OCI-LY1 (cell line): Measurements from ENCODE around the gene TERB1.
A peak's percentile ranks its signal among the peaks of the same experiment; 100 is the strongest.

Experiments
- H2AFZ ChIP-seq: fragments of 200-600 bp; sonication (generic), shearing (Covaris generic); 2 replicates; pipeline ENCODE4 v1.6.0; 2014; ENCODE audit warnings: antibody characterized with exemption, mild to moderate bottlenecking, low read length
- H3F3A ChIP-seq: fragments of 200-600 bp; sonication (generic), shearing (Covaris generic); 2 replicates; pipeline ENCODE4 v1.6.0; 2014; ENCODE audit warnings: mild to moderate bottlenecking, antibody characterized with exemption, low read length, moderate library complexity; ENCODE audit not compliant: insufficient read depth
- H3K27ac ChIP-seq: fragments of 200-600 bp; sonication (generic); 2 replicates; pipeline ENCODE4 v1.5.1; 2014; ENCODE audit warnings: low read length, mixed run types, mild to moderate bottlenecking, low read depth; ENCODE audit not compliant: poor library complexity, severe bottlenecking
- H3K27me3 ChIP-seq: fragments of 200-600 bp; sonication (generic); 2 replicates; pipeline ENCODE4 v1.6.0; 2014; ENCODE audit warnings: antibody characterized with exemption, mild to moderate bottlenecking, low read length, moderate library complexity; ENCODE audit not compliant: insufficient read depth
- H3K36me3 ChIP-seq: fragments of 200-600 bp; sonication (generic); 2 replicates; pipeline ENCODE4 v1.6.1; 2014; ENCODE audit warnings: mild to moderate bottlenecking, antibody characterized with exemption, low read length, moderate library complexity, mixed read lengths; ENCODE audit not compliant: insufficient read depth
- H3K4me1 ChIP-seq: fragments of 200-600 bp; sonication (generic); 2 replicates; pipeline ENCODE4 v1.5.1; 2014; ENCODE audit warnings: mild to moderate bottlenecking, low read length, moderate library complexity; ENCODE audit not compliant: insufficient read depth, severe bottlenecking
- H3K4me2 ChIP-seq: fragments of 200-600 bp; sonication (generic), shearing (Covaris generic); 2 replicates; pipeline ENCODE4 v1.6.1; 2014; ENCODE audit warnings: low read length
- H3K4me3 ChIP-seq: fragments of 200-600 bp; sonication (generic); 2 replicates; pipeline ENCODE4 v1.5.1; 2014; ENCODE audit warnings: low read length, low read depth, mild to moderate bottlenecking, mixed read lengths; ENCODE audit not compliant: poor library complexity, severe bottlenecking
- H3K79me2 ChIP-seq: fragments of 200-600 bp; shearing (Covaris generic); 2 replicates; pipeline ENCODE4 v1.6.1; 2016; ENCODE audit warnings: mixed run types, low read length, mixed read lengths; ENCODE audit not compliant: insufficient read depth
- H3K9ac ChIP-seq: fragments of 200-600 bp; sonication (generic), shearing (Covaris generic); 2 replicates; pipeline ENCODE4 v1.6.1; 2014; ENCODE audit warnings: mild to moderate bottlenecking, low read length, mixed read lengths
- H3K9me2 ChIP-seq: fragments of 200-600 bp; sonication (generic), shearing (Covaris generic); 2 replicates; pipeline ENCODE4 v1.6.1; 2014; ENCODE audit warnings: low read depth, mild to moderate bottlenecking, low read length, mixed read lengths
- H3K9me3 ChIP-seq: fragments of 200-600 bp; shearing (Covaris generic); 2 replicates; pipeline ENCODE4 v1.6.1; 2014; ENCODE audit warnings: low read length, mixed read lengths
- H4K20me1 ChIP-seq: fragments of 200-600 bp; sonication (generic), shearing (Covaris generic); 2 replicates; pipeline ENCODE4 v1.6.0; 2016; ENCODE audit warnings: mild to moderate bottlenecking, low read length; ENCODE audit not compliant: insufficient read depth
- EZH2 ChIP-seq: fragments of 200-600 bp; sonication (generic), shearing (Covaris generic); IDR thresholded peaks from 2 replicates; pipeline ENCODE4 v1.8.0; 2017; ENCODE audit warnings: borderline replicate concordance, mixed run types, mild to moderate bottlenecking, antibody characterized with exemption, low read length, moderate library complexity, mixed read lengths
- TF ChIP-seq, protein P1 (sequence below): fragments of 200-600 bp; sonication (generic), shearing (Covaris generic); IDR thresholded peaks from 2 replicates; pipeline ENCODE4 v1.5.1; 2017; ENCODE audit warnings: mild to moderate bottlenecking, antibody characterized with exemption, low read length, moderate library complexity, mixed read lengths

Gene TERB1

DNA sequence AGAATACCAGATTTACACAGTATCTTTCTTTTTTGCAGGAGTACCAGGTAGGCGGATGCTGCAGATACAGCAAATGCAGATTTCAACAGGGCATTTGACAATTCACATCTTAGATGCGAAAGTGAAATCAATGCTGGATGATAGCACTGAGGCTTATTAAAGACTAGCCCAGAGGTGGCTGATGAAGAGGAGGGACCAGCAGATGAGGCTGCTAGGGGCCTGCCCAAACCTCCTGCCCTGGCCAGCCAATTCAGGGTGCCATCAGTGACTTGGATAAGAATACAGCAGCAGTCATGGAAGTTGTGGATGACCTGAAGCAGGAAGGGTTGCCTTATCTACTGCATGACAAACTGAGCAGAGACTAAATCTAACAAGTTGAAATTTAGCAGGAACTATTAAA, 48.4 kb downstream of the TERB1 start:
- H3F3A ChIP-seq: no peaks in the 10 kb centered on the region
- no peaks in the 10 kb centered on the region for H3K9me2 ChIP-seq
- no peak overlapping the region for H3K27ac ChIP-seq
- H3K36me3 ChIP-seq: peaks cover 18% of the 10 kb centered on the region; the same call in 1 of the 2 replicates
- peaks cover 24% of the 10 kb centered on the region for H3K4me1 ChIP-seq
- TF ChIP-seq, protein P1, sequence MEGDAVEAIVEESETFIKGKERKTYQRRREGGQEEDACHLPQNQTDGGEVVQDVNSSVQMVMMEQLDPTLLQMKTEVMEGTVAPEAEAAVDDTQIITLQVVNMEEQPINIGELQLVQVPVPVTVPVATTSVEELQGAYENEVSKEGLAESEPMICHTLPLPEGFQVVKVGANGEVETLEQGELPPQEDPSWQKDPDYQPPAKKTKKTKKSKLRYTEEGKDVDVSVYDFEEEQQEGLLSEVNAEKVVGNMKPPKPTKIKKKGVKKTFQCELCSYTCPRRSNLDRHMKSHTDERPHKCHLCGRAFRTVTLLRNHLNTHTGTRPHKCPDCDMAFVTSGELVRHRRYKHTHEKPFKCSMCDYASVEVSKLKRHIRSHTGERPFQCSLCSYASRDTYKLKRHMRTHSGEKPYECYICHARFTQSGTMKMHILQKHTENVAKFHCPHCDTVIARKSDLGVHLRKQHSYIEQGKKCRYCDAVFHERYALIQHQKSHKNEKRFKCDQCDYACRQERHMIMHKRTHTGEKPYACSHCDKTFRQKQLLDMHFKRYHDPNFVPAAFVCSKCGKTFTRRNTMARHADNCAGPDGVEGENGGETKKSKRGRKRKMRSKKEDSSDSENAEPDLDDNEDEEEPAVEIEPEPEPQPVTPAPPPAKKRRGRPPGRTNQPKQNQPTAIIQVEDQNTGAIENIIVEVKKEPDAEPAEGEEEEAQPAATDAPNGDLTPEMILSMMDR: no peak
- no peak for TF ChIP-seq EZH2
- peaks cover 4% of the 10 kb centered on the region for H3K27me3 ChIP-seq
- no peaks in the 10 kb centered on the region for H4K20me1 ChIP-seq
- H3K9me3 ChIP-seq: no peaks in the 10 kb centered on the region
- H3K79me2 ChIP-seq: peaks cover 18% of the 10 kb centered on the region
- no peak overlapping the region for H3K4me2 ChIP-seq
- H3K4me3 ChIP-seq: no peak overlapping the region
- no peak overlapping the region for H3K9ac ChIP-seq
- H2AFZ ChIP-seq: no peak overlapping the region

DNA sequence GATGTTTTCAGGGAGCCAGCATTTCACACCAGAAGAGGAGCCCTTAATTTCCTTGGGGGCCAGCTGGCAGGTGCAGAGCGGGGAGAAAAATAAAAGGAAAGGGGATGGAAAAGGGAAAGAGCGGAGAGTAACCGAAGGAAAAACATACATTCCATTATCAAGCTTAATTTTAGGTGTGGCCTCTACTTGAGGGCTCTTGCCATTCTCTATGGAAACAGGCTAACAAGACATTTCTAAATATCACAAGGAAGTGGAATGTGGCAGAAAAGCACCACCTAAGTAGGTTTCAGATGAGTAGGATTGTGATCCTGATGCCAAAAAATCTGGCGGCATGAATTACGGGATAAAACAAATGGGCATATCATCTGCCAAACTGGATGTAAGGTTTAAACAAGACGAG, 49.0 kb downstream of the TERB1 start:
- Histone ChIP-seq H3K27me3 (peaks cover 4% of the 10 kb centered on the region), H3K4me3 (no peak overlapping the region), H3K9ac (no peak overlapping the region), H2AFZ (peak overlapping the region; percentile 92; the same call in 1 of the 2 replicates), H4K20me1 (no peaks in the 10 kb centered on the region), H3F3A (no peaks in the 10 kb centered on the region), H3K9me2 (no peaks in the 10 kb centered on the region), H3K36me3 (peaks cover 23% of the 10 kb centered on the region), H3K79me2 (peaks cover 18% of the 10 kb centered on the region), H3K4me2 (peak overlapping the region; percentile 99; the same call in 1 of the 2 replicates), H3K4me1 (peaks cover 24% of the 10 kb centered on the region), H3K27ac (no peak overlapping the region), H3K9me3 (no peaks in the 10 kb centered on the region)
- TF ChIP-seq EZH2: no peak
- TF ChIP-seq, protein P1: no peak

DNA sequence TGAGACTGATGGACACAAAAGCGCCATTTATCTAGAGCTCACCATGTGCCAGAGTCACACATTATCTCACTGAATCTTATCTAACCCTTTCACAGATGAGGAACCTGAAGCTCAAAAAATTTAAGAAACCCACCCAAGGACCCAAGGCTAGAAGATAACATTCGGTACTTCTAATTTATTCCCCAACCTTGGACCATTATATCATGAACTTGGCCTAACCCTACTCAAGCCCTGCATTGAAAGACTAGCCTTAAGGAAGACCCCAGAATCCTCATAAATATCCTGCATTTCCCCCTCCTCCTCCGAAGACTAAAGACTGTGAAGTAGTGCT, 49.4 kb downstream of the TERB1 start:
- H3K27ac ChIP-seq: no peak overlapping the region
- peaks cover 18% of the 10 kb centered on the region for H3K79me2 ChIP-seq
- TF ChIP-seq, protein P1: no peak
- no peak for TF ChIP-seq EZH2
- peaks cover 4% of the 10 kb centered on the region for H3K27me3 ChIP-seq
- H3K4me2 ChIP-seq: peak overlapping the region; percentile 99
- peaks cover 26% of the 10 kb centered on the region for H3K36me3 ChIP-seq
- H4K20me1 ChIP-seq: no peaks in the 10 kb centered on the region
- H3K9me3 ChIP-seq: no peaks in the 10 kb centered on the region
- H3K4me1 ChIP-seq: peaks cover 24% of the 10 kb centered on the region
- H3K4me3 ChIP-seq: peak overlapping the region; percentile 100
- no peaks in the 10 kb centered on the region for H3K9me2 ChIP-seq
- peak overlapping the region; percentile 42; the same call in 1 of the 2 replicates for H3K9ac ChIP-seq
- H3F3A ChIP-seq: no peaks in the 10 kb centered on the region
- peak overlapping the region; percentile 92 for H2AFZ ChIP-seq
